Measurements from ENCODE around the gene C11orf86.
"Not testable (repeated sequence)": the region's sequence is repeated elsewhere in the genome, so short reads cannot be mapped to it uniquely, and the experiment has no call there.

The C11orf86 gene

GRCh38 chr11:66967670-66968425, 7.3 kb upstream of the C11orf86 start:
- DNase-seq = no peak

- no peak for DNase-seq
Measured at GRCh38 chr11:66969584-66970225, 5.4 kb upstream of the C11orf86 start.

- no peak for DNase-seq
Measured at GRCh38 chr11:66970371-66970806, 4.7 kb upstream of the C11orf86 start.

GRCh38 chr11:66970807-66971442, 4.2 kb upstream of the C11orf86 start:
- DNase-seq = no peak

GRCh38 chr11:66971488-66971887, 3.6 kb upstream of the C11orf86 start:
- no peak for DNase-seq

DNA sequence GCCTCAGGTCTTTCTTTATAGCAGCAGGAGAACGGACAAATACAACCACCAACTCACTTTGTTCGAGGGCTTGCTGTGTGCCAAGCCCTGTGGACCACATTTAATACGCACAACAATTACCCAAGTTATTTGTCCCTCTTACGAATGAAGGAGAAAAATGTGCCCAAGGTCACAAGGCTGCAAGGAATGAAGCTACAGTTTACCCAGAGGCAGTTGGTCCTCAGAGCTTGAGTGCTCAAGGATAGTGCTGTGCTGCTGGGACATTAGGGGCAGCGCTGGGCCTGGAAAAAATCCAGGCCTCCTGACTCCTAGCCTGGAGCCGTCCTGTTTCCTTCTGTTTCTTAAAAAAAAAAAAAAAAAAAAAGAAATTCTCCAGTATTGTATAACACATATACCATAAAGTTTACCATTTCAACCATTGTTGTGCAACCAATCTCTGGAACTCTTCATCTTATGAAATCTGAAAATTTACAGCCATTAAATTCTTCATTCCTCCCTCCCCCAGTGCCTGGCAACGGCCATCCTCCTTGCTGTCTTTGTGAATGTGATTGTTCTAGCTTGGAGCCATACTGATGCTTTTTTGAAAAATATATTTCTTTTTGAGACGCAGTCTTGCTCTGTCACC, 1.0 kb upstream of the C11orf86 start:
- no peak for DNase-seq

DNA sequence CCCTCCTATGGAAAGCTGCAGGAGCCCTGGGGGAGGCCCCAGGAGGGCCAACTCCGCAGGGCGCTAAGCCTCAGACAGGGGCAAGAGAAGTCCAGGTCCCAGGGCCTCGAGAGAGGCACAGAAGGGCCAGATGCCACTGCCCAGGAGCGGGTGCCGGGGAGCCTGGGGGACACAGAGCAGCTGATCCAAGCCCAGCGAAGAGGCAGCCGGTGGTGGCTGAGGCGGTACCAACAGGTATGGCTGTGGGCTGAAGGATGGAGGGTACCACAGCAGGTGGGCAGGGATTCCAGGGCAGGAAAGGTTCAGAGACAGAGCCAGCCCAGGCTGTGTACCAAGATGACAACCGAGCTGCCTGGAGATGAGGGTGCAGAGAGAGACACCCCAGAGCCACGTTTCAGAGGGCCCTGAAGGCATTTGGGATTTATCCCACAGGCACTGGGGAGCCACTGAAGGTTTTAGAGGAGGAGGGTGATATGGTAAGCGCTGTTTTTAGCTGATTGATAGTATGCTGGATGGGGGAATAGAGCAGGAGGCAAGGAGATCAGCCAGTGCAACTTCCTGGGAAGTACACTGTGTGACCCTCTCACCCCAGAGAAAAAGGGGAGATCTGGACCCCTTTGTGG, 412 bp downstream of the C11orf86 start:
- no peak for DNase-seq

- no peak for DNase-seq
Measured at GRCh38 chr11:66976028-66976467, 944 bp downstream of the C11orf86 start.

GRCh38 chr11:66976925-66977324, 1.8 kb downstream of the C11orf86 start:
- DNase-seq = no peak

DNA sequence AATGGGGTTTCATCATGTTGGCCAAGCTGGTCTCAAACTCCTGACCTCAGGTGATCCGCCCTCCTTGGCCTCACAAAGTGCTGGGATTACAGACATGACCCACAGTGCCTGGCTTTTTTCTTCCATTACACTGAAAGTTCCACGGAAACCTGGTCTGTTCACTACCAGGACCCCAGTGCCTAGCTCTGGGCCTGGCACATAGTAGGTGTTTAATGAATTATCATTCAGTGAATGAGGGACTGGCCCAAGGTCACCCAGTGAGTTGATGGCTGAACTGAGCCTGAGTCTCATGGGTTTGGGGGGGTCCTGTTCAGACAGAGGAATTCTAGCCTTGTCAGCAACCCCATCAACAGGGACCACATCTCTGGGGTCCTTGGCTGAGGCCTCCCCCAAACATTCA, 3.1 kb downstream of the C11orf86 start:
- no peak for DNase-seq

GRCh38 chr11:66978717-66979116, 3.6 kb downstream of the C11orf86 start:
- DNase-seq = no peak

DNA sequence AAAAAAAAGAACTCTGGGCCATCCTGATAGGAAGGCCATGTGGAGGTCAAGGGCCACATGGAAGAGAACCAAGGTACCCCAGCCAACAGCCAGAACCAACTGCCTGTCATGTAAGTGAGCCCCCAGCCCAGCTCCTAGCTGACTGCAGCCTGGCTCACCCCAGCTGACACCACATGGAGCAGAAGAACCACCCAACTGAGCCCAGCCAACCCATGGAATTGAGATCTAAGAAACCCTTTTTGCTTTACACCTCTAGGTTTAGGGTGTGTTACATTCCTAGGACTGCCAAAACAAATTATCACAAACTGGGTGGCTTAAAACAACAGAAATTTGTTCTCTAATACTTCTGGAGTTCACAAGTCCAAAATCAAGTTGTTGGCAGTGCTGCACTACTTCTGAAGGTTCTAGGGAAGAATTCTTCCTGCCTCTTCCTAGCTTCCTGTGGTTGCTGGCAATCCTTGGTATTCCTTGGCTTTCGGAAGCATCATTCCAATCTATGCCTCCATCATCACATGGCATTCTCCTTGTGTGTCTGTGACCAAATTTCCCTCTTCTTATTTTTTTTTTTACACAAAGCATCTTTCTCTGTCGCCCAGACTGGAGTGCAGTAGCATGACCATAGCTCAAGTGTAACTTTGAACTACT, 4.4 kb downstream of the C11orf86 start:
- DNase-seq = no peak

GRCh38 chr11:66981976-66982578, 7.0 kb downstream of the C11orf86 start:
- peak; percentile 41 for DNase-seq

- no peak for DNase-seq
Measured at GRCh38 chr11:66983275-66983924, 8.3 kb downstream of the C11orf86 start.

DNA sequence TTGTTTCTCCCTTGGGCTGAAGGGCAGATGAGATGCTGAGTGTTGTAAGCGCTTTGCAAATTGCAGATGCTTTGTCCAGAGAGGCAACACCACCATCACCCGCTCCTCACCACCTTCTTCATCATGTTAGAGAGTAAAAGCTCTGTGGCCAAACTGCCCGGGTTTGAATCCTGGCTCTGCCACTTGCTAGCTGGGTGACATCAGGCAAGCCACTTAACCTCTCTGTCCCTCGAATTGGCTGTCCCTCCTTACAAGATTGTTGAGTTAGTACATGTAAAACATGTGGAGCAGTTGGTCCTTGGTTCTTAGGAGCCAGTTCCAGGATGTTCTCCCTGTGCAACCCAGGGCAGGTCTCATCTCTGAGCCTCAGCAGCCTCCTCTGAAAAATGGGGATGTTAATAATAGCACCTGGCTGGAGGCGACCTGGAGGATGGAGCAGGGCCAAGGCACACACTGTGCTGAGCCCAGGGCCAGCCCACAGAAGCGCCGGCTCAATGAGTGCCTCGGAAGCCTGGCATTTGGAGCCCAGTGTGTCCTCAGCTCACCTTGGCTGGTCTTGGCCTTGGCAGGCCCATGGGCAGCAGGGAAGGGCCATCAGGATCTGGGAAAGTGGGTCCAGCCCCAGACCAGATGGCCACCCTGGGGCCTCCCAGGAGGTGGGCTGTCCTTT, 10.5 kb downstream of the C11orf86 start:
- no peak for DNase-seq

DNA sequence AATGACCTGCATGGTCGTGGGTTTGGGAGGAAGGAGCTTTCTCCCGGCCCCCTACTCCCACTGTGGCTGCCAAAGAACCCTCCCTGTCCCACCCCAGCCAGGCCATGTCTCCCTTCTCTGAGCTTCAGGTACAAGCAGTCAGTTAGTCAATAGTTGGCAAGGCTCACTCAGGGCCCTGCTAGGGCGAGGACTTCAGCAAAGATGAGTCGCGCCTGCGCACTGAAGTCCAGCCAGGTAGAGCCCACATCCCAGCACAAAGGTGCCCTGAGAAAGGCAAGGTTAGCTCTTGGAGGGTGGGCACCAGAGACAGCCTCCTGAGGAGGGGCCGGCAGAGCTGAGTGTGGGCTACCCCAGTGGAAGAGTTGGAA, 11.1 kb downstream of the C11orf86 start:
- DNase-seq = no peak

DNA sequence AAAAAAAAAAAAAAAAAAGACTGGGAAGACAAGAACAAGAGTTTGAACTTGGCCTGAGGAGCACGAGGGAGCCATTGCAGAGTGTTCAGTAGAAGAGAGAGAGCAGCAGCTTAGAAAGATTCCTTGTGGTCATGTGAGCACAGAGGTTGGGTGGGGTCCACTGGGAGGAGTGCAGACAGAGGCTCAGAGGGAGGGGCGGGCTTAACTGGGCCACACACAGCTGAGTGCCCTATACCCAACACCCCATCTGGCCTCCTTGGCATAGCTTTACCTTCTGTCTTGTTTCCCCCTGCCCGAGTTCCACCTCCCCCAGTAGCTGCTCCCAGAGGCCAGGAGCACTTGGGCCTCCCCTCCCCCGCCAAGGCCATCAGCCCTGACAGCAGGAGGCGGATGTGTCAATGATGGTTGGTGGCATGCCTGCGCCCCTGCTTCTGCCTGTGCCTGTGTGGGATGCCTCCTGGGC, 12.1 kb downstream of the C11orf86 start:
- no peak for DNase-seq

DNA sequence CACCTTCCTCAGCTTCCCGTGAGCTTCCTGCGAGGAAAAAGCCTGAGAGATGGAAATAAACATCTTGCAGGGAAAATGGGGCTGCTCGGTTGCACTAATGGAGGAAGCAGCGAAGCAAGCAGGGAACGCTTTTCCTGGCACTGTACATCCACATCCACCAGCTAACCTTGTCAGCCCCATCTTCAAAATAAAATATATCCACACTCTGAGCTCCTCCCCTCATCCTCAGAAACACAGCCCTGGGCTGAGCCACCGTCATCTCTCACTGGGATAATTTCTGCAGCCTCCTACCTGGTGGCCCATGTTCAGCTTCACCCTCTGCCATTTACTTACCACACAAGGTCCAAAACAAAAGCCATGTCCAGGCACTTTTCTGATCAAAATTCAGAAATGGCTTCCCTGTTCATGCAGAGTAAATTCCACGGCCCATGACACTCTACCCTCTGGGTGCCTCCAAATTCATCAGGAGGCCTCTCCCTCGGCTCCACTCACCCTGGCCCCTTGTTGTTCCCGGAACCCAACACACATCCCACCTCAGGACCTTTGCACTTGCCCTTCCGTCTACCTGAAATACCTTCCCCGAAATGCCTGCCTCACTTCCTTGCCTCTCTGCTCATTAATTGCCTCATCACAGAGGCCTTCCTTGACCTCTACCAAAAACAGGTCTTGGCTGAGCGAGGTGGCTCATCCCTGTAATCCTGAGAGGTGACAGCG, 13.0 kb downstream of the C11orf86 start:
- no peak for DNase-seq

DNA sequence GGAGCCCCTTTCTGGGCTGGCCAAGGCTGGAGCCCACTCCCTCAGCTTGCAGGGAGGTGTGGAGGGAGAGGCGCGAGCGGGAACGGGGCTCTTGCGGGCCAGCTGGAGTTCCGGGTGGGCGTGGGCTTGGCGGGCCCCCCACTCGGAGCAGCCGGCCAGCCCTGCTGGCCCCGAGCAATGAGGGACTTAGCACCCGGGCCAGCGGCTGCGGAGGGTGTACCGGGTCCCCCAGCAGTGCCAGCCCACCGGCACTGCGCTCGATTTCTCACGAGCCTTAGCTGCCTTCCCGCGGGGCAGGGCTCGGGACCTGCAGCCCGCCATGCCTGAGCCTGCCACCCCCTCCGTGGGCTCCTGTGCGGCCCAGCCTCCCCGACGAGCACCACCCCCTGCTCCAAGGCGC, 13.6 kb downstream of the C11orf86 start:
- DNase-seq = not testable (repeated sequence)

GRCh38 chr11:66989360-66989759, 14.3 kb downstream of the C11orf86 start:
- DNase-seq = not testable (repeated sequence)
